ENCODE measurements around the gene TRPM7.

The TRPM7 gene

GRCh38 chr15:50562735-50563640 is 123.6 kb downstream of the TRPM7 start:
- Histone ChIP-seq H3K4me3 (replicated peaks; ENCODE audit: insufficient read depth, low read length) (no peak overlapping the region), H3K27me3 (ENCODE audit: insufficient read depth, poor library complexity, severe bottlenecking) (no peaks in the 10 kb centered on the region), H3K27ac (replicated peaks) (no peak overlapping the region)
- TF ChIP-seq SPI1 (IDR thresholded peaks at IDR 0.05; ENCODE audit: borderline replicate concordance, low read depth) (no peak), POLR2AphosphoS5 (IDR thresholded peaks at IDR 0.05; ENCODE audit: low read depth) (no peak), CTCF (IDR thresholded peaks at IDR 0.05; ENCODE audit: insufficient read depth, low read length) (no peak), GABPA (IDR thresholded peaks at IDR 0.05; ENCODE audit: low read depth) (no peak)
- TF ChIP-seq, protein P1, sequence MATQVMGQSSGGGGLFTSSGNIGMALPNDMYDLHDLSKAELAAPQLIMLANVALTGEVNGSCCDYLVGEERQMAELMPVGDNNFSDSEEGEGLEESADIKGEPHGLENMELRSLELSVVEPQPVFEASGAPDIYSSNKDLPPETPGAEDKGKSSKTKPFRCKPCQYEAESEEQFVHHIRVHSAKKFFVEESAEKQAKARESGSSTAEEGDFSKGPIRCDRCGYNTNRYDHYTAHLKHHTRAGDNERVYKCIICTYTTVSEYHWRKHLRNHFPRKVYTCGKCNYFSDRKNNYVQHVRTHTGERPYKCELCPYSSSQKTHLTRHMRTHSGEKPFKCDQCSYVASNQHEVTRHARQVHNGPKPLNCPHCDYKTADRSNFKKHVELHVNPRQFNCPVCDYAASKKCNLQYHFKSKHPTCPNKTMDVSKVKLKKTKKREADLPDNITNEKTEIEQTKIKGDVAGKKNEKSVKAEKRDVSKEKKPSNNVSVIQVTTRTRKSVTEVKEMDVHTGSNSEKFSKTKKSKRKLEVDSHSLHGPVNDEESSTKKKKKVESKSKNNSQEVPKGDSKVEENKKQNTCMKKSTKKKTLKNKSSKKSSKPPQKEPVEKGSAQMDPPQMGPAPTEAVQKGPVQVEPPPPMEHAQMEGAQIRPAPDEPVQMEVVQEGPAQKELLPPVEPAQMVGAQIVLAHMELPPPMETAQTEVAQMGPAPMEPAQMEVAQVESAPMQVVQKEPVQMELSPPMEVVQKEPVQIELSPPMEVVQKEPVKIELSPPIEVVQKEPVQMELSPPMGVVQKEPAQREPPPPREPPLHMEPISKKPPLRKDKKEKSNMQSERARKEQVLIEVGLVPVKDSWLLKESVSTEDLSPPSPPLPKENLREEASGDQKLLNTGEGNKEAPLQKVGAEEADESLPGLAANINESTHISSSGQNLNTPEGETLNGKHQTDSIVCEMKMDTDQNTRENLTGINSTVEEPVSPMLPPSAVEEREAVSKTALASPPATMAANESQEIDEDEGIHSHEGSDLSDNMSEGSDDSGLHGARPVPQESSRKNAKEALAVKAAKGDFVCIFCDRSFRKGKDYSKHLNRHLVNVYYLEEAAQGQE (IDR thresholded peaks at IDR 0.05; ENCODE audit: insufficient replicate concordance, low read depth): no peak
- DNase-seq (ENCODE audit: low read depth in 1 of 2, low spot score in 1 of 2): peak in 1 of 2 experiments; percentile 15

DNA sequence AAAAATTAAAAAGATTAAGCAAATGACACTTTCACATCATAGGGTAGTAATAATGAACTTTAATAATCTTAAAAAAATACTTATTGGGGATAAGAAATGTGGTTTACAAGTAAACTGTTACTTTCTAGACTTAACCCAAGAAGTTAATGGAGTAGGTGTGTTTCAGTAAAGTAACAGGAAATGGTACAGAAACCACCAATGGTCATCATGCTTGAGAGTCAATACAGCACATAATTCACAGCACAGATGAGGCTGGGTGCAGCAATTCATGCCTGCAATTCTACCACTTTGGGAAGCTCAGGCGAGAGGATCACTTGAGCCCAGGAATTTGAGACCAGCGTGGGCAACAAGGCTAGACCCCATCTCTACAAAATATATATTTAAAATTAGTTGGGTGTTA is 128.6 kb downstream of the TRPM7 start:
- Histone ChIP-seq H3K27ac (replicated peaks) (no peak overlapping the region), H3K27me3 (ENCODE audit: insufficient read depth, poor library complexity, severe bottlenecking) (no peaks in the 10 kb centered on the region), H3K4me3 (replicated peaks; ENCODE audit: insufficient read depth, low read length) (no peak overlapping the region)
- no peak for DNase-seq (ENCODE audit: low read depth in 1 of 2, low spot score in 1 of 2)
- TF ChIP-seq SPI1 (IDR thresholded peaks at IDR 0.05; ENCODE audit: borderline replicate concordance, low read depth) (no peak), CTCF (IDR thresholded peaks at IDR 0.05; ENCODE audit: insufficient read depth, low read length) (no peak), POLR2AphosphoS5 (IDR thresholded peaks at IDR 0.05; ENCODE audit: low read depth) (no peak), GABPA (IDR thresholded peaks at IDR 0.05; ENCODE audit: low read depth) (no peak)
- TF ChIP-seq, protein P1 (IDR thresholded peaks at IDR 0.05; ENCODE audit: insufficient replicate concordance, low read depth): no peak

- no peaks in the 10 kb centered on the region for H3K27me3 ChIP-seq (ENCODE audit: insufficient read depth, poor library complexity, severe bottlenecking)
- H3K27ac ChIP-seq (replicated peaks): no peak overlapping the region
- TF ChIP-seq SPI1 (IDR thresholded peaks at IDR 0.05; ENCODE audit: borderline replicate concordance, low read depth): no peak
- TF ChIP-seq, protein P1 (IDR thresholded peaks at IDR 0.05; ENCODE audit: insufficient replicate concordance, low read depth): no peak
- no peak for TF ChIP-seq GABPA (IDR thresholded peaks at IDR 0.05; ENCODE audit: low read depth)
- no peak for TF ChIP-seq CTCF (IDR thresholded peaks at IDR 0.05; ENCODE audit: insufficient read depth, low read length)
- TF ChIP-seq POLR2AphosphoS5 (IDR thresholded peaks at IDR 0.05; ENCODE audit: low read depth): no peak
- H3K4me3 ChIP-seq (replicated peaks; ENCODE audit: insufficient read depth, low read length): no peak overlapping the region
- no peak for DNase-seq (ENCODE audit: low read depth in 1 of 2, low spot score in 1 of 2)
Measured at GRCh38 chr15:50556642-50557371, 129.8 kb downstream of the TRPM7 start.
